ENCODE data around the gene MAP3K4.

Gene MAP3K4

GRCh38 chr6:161166677-161167076 lies 175.1 kb downstream of the MAP3K4 start:
- no peak for DNase-seq (ENCODE audit: low spot score)
- no peak for FAIRE-seq
